Thoracic aorta (tissue), 2 donors: ENCODE measurements around the gene ZNF221. TPM values are rescaled to one million over a fixed set of nuclear protein-coding genes. Genes with fewer than 3 reads are reported as not detected.

Experiments used
- ATAC-seq: fragments of 150-250 bp; one replicate; pipeline ENCODE4 v1.8.0; 2017; ENCODE audit warnings: low read depth; ENCODE audit not compliant: insufficient number of reproducible peaks, low FRiP score
- DNase-seq: peaks from one replicate; pipeline ENCODE4 v3.0.0-alpha.2; 2020; ENCODE audit warnings: low spot score
- H3K27ac ChIP-seq, 2 donors: fragments of 200-600 bp; sonication (generic); 1 replicate in 1 of 2; 2 replicates in 1 of 2; pipeline ENCODE4 v1.5.1; 2016; ENCODE audit warnings: mild to moderate bottlenecking in 2 of 2, moderate library complexity in 2 of 2
- H3K27me3 ChIP-seq: fragments of 200-600 bp; sonication (generic); replicated peaks from 2 replicates; pipeline ENCODE4 v1.6.0; 2016; ENCODE audit warnings: mild to moderate bottlenecking; ENCODE audit not compliant: insufficient read depth
- H3K36me3 ChIP-seq: fragments of 200-600 bp; sonication (generic); one replicate; pipeline ENCODE4 v1.5.1; 2016
- H3K4me1 ChIP-seq, 2 donors: fragments of 200-600 bp; sonication (generic); 1 replicate in 1 of 2; 2 replicates in 1 of 2; pipeline versions ENCODE4 v1.5.1 to v1.6.0; 2016; ENCODE audit warnings: low read depth in 2 of 2, mild to moderate bottlenecking in 1 of 2; ENCODE audit not compliant: control insufficient read depth in 1 of 2
- H3K4me3 ChIP-seq: fragments of 200-600 bp; sonication (generic); 2 replicates; pipeline ENCODE4 v1.5.1; 2016; ENCODE audit warnings: mild to moderate bottlenecking
- H3K9me3 ChIP-seq: fragments of 200-600 bp; sonication (generic); 2 replicates; pipeline ENCODE4 v1.5.1; 2016
- total RNA-seq, 2 donors: library from RNA; depleted of rRNA; stranded (reverse); fragments of >200 nt; gene quantifications; one replicate each; pipeline versions ENCODE4 v1.1.0 to v1.2.3, GENCODE V29; 2016
- TF ChIP-seq, protein P1 (sequence below): fragments of 200-600 bp; sonication (generic); IDR thresholded peaks from one replicate; pipeline ENCODE4 v1.5.1; 2019; ENCODE audit warnings: antibody characterized with exemption

Gene ZNF221
- total RNA-seq, 2 donors from 2014 or later = 5.8 to 11.9 TPM

DNA sequence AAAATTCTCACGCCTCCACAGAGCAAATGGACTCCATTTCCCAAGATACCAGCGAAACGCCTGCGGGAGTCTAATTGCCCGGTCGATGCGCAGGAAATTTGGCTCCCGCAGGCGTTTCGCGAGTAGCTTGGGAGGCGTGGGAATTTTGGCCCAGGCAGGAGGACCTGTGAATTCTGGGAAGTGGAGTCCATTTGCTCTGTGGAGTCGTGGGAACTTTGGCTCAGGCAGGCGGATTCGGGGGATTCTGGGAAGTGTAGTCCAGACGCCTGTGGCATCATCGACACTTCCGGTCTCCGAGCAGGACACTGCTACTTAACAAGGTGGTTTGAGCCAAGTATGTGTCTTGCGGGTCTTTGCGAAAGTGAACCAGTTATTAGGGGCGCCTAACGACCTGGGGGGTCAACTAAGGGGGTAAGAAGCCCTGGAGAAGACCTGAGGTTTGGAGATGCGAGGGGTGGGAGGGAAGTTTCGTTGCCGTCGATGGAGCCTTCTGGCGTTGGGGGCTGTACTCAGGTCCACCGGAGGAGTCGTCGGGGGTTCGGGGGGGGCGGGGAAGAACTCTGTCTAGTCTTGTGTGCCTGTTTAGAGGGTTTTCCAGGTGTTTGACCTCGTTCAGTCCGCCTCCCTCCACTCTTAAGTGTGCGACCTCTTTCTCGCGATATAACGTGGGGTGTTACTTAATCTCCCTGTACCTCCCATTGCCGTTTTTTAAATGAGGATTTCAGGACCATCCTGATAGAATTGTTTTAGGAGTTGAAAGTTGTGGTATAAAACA, 33.1 kb downstream of the ZNF221 start, which contains the start of gene ZNF155:
Gene ZNF155 (plus strand): TSS at position 277 of the 775 bp plus-strand sequence. CDS start 4,356 bp downstream, outside the sequence.
- Histone ChIP-seq H3K36me3 (peaks cover 9% of the 10 kb centered on the region), H3K27me3 (no peaks in the 10 kb centered on the region), H3K9me3 (peaks cover 15% of the 10 kb centered on the region), H3K4me1 (peaks cover 0 to 5% of the 10 kb centered on the region in 2 donors), H3K27ac (peak within 1 kb of the TSS; percentile 58 to 76), H3K4me3 (peak within 1 kb of the TSS; percentile 87)
- TF ChIP-seq, protein P1, sequence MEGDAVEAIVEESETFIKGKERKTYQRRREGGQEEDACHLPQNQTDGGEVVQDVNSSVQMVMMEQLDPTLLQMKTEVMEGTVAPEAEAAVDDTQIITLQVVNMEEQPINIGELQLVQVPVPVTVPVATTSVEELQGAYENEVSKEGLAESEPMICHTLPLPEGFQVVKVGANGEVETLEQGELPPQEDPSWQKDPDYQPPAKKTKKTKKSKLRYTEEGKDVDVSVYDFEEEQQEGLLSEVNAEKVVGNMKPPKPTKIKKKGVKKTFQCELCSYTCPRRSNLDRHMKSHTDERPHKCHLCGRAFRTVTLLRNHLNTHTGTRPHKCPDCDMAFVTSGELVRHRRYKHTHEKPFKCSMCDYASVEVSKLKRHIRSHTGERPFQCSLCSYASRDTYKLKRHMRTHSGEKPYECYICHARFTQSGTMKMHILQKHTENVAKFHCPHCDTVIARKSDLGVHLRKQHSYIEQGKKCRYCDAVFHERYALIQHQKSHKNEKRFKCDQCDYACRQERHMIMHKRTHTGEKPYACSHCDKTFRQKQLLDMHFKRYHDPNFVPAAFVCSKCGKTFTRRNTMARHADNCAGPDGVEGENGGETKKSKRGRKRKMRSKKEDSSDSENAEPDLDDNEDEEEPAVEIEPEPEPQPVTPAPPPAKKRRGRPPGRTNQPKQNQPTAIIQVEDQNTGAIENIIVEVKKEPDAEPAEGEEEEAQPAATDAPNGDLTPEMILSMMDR = no peak
- DNase-seq (peak; percentile 76), ATAC-seq (peak; percentile 78)

DNA sequence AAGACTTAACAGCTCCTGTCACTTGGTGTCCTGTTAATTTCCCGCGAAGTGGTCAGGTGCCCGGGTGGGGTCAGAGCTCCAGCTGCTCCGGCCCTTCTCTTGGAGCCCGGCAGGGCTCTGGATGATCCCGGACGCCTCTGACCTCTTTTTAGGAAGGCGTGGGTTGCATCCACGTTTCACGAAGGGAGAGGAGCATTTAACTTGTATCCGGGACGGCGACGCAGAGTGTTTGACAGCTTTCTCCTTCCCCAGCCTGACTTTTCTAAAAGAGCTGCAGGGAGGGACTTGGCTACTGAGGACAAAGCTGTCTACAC, 33.6 kb downstream of the ZNF221 start:
- DNase-seq (no peak), ATAC-seq (no peak)
- TF ChIP-seq, protein P1 = no peak
- Histone ChIP-seq H3K27ac (no peak overlapping the region), H3K4me1 (peaks cover 0 to 5% of the 10 kb centered on the region in 2 donors), H3K9me3 (peaks cover 11% of the 10 kb centered on the region), H3K27me3 (no peaks in the 10 kb centered on the region), H3K4me3 (peak overlapping the region; percentile 87), H3K36me3 (peaks cover 14% of the 10 kb centered on the region)

DNA sequence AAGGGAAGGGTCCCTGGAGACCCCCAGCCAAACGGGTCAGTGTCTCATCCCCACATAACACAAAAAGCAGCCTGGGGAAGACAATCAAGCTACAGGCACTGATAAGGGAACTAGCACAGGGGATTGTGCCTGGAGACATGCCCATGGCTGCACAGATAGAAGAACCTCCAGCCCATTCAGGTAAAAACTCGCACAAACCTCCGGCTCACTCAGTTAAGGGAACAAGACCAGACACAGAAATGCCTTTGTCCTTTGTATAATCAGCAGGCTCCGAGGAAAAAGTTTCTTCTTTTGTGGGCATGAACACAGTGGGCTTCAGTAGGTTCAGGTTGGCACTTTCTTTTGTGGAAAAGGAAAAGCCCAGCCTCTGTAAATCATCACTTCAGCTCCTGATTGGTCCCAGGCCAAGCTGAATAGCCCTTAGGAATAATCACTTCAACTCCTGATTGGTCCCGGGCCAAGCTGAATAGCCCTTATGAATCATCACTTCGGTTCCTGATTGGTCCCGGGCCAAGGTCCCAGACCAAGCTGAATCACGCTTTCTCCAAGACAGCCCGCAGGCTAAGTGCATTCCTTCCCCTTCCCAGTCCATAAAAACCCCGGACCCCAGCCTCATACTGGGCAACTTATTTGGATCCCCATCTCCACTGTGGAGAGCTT, 46.7 kb downstream of the ZNF221 start:
- H3K9me3 ChIP-seq = peaks cover 8% of the 10 kb centered on the region
- ATAC-seq = no peak
- DNase-seq = no peak
- TF ChIP-seq, protein P1 = no peak
- H3K36me3 ChIP-seq = peaks cover 36% of the 10 kb centered on the region
- H3K4me1 ChIP-seq = peaks cover 3 to 7% of the 10 kb centered on the region in 2 donors
- H3K4me3 ChIP-seq = no peak overlapping the region
- no peaks in the 10 kb centered on the region for H3K27me3 ChIP-seq
- H3K27ac ChIP-seq = no peak overlapping the region

DNA sequence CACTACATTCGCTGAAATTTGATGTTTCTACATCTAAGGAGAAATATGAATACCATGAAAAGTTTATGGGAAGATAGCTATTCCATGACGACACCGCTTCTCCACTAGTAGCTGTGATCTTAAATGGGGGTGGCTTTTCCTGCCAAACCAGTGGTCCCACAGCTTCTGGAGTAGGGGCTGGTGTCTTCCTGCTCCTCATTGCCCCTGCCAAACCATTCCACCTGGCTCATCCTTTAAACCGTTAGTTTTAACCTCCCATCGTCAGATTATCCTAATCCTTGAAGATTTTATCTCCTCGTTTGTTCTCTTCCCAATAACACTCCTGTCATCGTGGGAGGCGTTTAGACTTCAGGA, 51.2 kb downstream of the ZNF221 start:
- peaks cover 5% of the 10 kb centered on the region for H3K9me3 ChIP-seq
- H3K4me3 ChIP-seq = peak overlapping the region; percentile 84
- DNase-seq = no peak
- H3K4me1 ChIP-seq = peaks cover 6 to 14% of the 10 kb centered on the region in 2 donors
- TF ChIP-seq, protein P1 = no peak
- peaks cover 7% of the 10 kb centered on the region for H3K36me3 ChIP-seq
- no peak for ATAC-seq
- peak overlapping the region; percentile 65 to 75 for H3K27ac ChIP-seq
- H3K27me3 ChIP-seq = no peaks in the 10 kb centered on the region
